ENCODE results near the gene GPR21. TPM values are rescaled to one million over a fixed set of nuclear protein-coding genes. Genes with fewer than 3 reads are reported as not detected.

The GPR21 gene
- total RNA-seq, 4 donors from 2014 or later, result 1.3 to 1.8 TPM; not detected in 2

- Histone ChIP-seq H3K4me3 (no peak overlapping the region), H3K27me3 (no peaks in the 10 kb centered on the region), H3K36me3 (no peaks in the 10 kb centered on the region), H3K27ac (no peak overlapping the region), H3K9me3 (no peaks in the 10 kb centered on the region), H3K4me1 (peaks cover 10 to 34% of the 10 kb centered on the region in 2 donors)
- intact Hi-C loops (cut with DNase I; ENCODE audit: low total_unique reads), result no loop called here
- in situ Hi-C loops (cut with MboI; ENCODE audit: low sequenced_read_pairs in 4 of 4), result no loop called here
- ATAC-seq (no peak), DNase-seq (no peak)
- TF ChIP-seq CTCF (IDR thresholded peaks at IDR 0.05 in 4 of 5, conservative IDR thresholded peaks at IDR 0.05 in 1 of 5) (no peak), POLR2A (IDR thresholded peaks at IDR 0.05) (no peak)
These were observed 19.6 kb downstream of the GPR21 start for GRCh38 chr9:123053046-123053445.

GRCh38 chr9:123053711-123054110, 20.2 kb downstream of the GPR21 start:
- no peaks in the 10 kb centered on the region for H3K36me3 ChIP-seq
- no peak overlapping the region for H3K4me3 ChIP-seq
- intact Hi-C loops (cut with DNase I; ENCODE audit: low total_unique reads), result no loop called here
- H3K9me3 ChIP-seq, result no peaks in the 10 kb centered on the region
- H3K27me3 ChIP-seq, result no peaks in the 10 kb centered on the region
- ATAC-seq (no peak), DNase-seq (no peak)
- in situ Hi-C loops (cut with MboI; ENCODE audit: low sequenced_read_pairs in 4 of 4), result no loop called here
- peaks cover 6 to 28% of the 10 kb centered on the region in 2 donors for H3K4me1 ChIP-seq
- TF ChIP-seq POLR2A (IDR thresholded peaks at IDR 0.05), result no peak
- no peak for TF ChIP-seq CTCF (IDR thresholded peaks at IDR 0.05 in 4 of 5, conservative IDR thresholded peaks at IDR 0.05 in 1 of 5)
- peak overlapping the region in 1 of 4 donors; percentile 3 for H3K27ac ChIP-seq

GRCh38 chr9:123058834-123059233, 25.4 kb downstream of the GPR21 start:
- Histone ChIP-seq H3K27ac (peak overlapping the region in 1 of 4 donors; percentile 5), H3K4me1 (peaks cover 4 to 19% of the 10 kb centered on the region in 2 donors), H3K9me3 (no peaks in the 10 kb centered on the region), H3K4me3 (no peak overlapping the region), H3K27me3 (no peaks in the 10 kb centered on the region), H3K36me3 (peaks cover 0 to 3% of the 10 kb centered on the region in 2 donors)
- DNase-seq (no peak), ATAC-seq (peak in 1 of 2 donors; percentile 35)
- TF ChIP-seq CTCF (IDR thresholded peaks at IDR 0.05 in 4 of 5, conservative IDR thresholded peaks at IDR 0.05 in 1 of 5), result no peak
- TF ChIP-seq POLR2A (IDR thresholded peaks at IDR 0.05), result no peak
- in situ Hi-C loops (cut with MboI; ENCODE audit: low sequenced_read_pairs in 4 of 4), result no loop called here
- intact Hi-C loops (cut with DNase I; ENCODE audit: low total_unique reads), result no loop called here

- Histone ChIP-seq H3K27ac (peak overlapping the region in 1 of 4 donors; percentile 5), H3K36me3 (peaks cover 0 to 3% of the 10 kb centered on the region in 2 donors), H3K27me3 (no peaks in the 10 kb centered on the region), H3K4me1 (peaks cover 4 to 19% of the 10 kb centered on the region in 2 donors), H3K9me3 (no peaks in the 10 kb centered on the region), H3K4me3 (no peak overlapping the region)
- intact Hi-C loops (cut with DNase I; ENCODE audit: low total_unique reads), result no loop called here
- no peak for ATAC-seq
- DNase-seq, result no peak
- in situ Hi-C loops (cut with MboI; ENCODE audit: low sequenced_read_pairs in 4 of 4), result no loop called here
- no peak for TF ChIP-seq POLR2A (IDR thresholded peaks at IDR 0.05)
- no peak for TF ChIP-seq CTCF (IDR thresholded peaks at IDR 0.05 in 4 of 5, conservative IDR thresholded peaks at IDR 0.05 in 1 of 5)
These were observed 26.2 kb downstream of the GPR21 start for GRCh38 chr9:123059472-123060220.
